Occipital lobe (tissue), 2 donors: ENCODE measurements around the gene MRGPRE. TPM values are rescaled to one million over a fixed set of nuclear protein-coding genes. Genes with fewer than 3 reads are reported as not detected.

Experiments used
- DNase-seq: peaks from one replicate; lab custom pipeline; 2025; lab: John Stamatoyannopoulos, UW
- total RNA-seq: library from RNA; depleted of rRNA; stranded (reverse); fragments of >200 nt; gene quantifications from one replicate; pipeline ENCODE4 v1.2.3, GENCODE V29; 2014

The MRGPRE gene
- total RNA-seq, 1 donor from 2014 or later, result not detected

DNA sequence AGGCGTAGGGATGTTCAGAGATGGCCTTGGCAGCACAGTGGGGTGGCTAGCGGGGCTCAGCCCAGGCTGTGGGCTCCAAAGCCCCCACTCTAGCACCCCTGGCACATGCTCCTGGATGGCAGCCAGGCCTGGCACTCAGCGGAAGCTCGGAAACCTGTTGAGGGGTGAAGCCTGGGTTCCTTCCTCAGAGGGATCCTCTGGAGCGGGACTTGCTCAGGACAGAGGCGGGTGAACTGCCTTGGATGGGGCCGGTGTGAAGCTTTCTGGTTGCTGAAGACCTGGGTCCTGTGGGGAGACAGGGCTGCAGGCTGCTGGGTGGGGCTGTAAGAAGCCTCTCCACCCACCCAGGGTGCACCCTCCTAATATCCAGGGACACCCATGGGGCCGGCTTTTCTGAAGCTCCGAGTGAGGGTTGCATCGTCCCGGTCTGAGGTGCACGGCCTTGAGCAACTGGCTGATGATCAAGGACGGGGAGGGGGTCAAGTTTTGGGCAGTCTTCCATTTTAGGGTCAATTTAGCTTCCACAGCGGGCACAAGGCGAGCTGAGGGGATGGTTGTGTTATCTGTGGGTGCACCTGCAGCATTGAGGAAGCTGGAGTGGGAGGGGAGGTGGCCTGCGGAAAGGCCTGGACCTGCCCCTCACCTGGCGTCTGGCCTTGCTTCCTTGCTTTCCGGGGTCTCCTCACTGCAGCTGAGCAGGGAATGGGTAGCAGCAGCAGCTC lies 5.2 kb downstream of the MRGPRE start:
- DNase-seq, result no peak

- no peak for DNase-seq
These were observed 6.1 kb downstream of the MRGPRE start for GRCh38 chr11:3225826-3226750.

DNA sequence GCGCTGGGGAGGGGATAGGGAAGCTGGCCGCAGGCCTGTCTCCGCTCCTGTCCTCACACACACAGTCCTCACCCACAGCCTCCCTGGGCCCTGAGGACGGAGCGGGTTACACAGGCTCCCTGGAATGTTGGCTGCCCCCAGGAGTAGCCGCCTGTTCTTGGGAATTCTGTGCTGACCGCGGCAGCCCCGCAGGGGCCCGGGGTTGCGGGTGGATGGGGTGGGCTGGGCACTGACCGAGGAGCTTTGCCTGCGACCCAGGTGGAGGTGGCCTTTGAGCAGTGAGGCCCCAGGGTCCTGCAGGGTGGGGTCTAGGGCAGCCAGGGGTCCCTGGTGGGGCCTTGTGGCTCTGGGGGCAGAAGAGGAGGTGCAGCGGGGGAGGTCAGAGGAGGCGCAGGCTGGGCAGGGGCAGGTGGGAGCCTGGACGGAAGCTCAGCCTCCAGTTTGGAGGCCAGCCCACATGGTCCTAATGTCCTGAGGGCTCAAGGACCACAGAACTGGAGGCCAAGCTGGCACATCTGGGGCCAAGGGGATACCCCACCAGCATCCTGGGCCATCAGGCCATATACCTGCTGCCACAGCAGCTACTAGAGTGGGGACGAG lies 7.0 kb downstream of the MRGPRE start:
- DNase-seq, result no peak

GRCh38 chr11:3224401-3225057 lies 7.7 kb downstream of the MRGPRE start:
- DNase-seq, result no peak

GRCh38 chr11:3223932-3224381 lies 8.3 kb downstream of the MRGPRE start:
- DNase-seq, result no peak

DNA sequence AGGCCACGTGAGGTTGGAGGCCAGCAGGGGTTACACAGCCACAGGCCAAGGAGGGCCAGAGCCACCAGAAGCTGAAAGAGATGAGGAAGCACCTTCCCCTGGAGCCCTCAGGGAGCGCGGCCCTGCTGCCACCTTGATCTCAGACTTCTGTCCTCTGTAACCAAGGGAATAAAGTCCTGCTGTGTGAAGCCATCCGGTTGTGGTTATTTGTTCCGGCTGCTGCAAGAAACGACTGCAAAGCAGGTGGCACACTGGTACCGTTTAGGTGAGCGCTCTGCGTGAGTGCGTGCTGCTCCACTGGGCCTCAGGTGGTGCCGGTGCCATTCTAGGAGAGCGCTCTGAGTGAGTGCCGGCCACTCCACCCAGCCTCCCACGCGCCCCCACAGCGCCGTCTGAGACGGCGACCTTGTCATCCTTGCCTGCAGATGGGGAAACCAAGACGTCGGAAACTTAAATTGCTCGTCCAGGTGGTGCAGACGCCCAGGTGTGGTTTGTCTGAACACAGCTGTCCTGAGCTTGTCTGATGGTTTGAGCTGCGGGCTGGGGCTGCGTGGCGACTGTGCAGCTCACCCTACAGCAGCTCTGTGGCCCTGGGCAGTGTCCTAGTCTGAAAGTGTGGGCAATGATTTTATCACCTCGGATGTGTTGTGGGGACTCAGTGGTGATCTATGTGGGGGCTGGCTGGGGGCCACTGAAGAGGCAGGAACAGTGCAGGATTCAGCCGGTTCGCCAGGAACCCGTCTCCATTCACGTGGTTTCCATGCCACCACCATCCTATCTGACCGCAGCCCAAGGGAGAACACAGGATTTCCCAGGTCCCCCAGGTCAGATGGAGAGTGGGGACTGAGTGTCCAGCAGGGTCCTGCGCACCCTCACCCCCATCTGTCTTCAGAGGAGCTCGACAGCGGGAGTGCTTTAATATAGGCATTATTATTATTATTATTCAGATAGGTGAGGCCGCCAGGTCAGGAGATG lies 9.0 kb downstream of the MRGPRE start:
- no peak for DNase-seq

GRCh38 chr11:3222003-3222855 lies 10.0 kb downstream of the MRGPRE start:
- no peak for DNase-seq

GRCh38 chr11:3221408-3222002 lies 10.7 kb downstream of the MRGPRE start:
- no peak for DNase-seq

DNA sequence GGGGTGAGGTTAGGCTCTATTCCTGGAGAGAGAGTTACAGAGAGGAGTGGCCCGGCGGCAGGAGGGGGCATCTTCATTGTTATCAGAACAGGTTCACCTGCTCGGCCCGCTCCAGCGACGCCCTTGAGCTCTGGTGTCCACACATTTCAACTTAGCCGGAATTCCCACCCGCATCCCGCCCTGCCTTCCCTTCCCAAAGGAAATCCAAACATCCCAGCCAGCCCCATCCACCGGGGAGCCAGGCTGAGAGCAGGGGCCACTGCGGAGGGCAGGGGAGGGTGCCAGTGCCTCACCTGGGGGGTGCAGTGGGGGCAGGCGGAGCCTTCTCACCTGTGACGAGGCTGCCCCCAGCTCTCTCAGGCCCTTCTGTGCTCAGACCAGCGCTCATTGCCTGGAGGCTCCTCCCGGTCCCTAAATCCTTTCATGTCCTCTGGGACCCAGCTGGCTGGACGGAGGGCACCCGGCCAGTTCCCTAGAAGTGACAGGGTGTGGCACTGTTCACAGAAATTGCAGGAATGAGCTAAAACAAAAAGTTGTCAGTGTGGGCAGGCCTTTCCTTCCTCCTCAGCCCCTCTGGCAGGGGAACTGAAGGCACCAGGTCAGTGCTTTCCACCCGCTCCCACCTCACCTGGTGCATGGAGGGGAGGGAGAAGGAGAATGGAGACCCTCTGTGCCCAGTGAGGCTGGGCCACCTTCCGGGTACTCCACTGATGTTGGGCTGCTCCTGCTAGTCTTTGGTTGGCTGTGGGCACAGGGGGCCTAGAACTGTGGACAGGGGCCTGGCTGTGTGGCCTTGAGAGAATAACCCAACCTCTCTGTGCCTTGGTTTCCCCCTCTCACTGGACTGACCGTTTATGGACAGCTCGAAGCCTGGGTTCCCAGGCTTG lies 11.5 kb downstream of the MRGPRE start:
- no peak for DNase-seq

DNA sequence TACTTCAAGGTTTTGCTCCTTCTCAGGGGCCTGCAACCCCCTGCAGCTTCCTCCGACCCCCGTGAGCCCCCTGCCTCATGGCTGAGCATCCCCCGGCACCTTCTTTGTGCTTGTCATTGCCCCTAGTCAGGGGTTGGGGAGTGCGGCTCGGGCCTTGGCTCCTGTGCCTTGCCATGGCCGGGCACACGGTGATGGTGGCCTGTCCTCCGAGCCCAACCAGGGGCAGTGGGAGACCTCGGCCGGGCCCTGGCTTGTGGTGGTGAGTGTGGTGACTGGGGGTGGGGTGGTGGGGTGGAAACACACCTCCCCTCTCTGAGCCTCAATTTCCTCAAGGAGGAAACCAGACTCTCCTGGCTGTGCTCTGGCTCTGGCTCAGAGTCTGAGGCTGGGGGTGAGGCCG lies 12.1 kb downstream of the MRGPRE start:
- DNase-seq, result no peak

GRCh38 chr11:3219281-3219892 lies 12.8 kb downstream of the MRGPRE start:
- no peak for DNase-seq

- no peak for DNase-seq
These were observed 13.5 kb downstream of the MRGPRE start, which contains the start of gene MRGPRG for GRCh38 chr11:3218483-3219280. MRGPRG (minus strand) TSS chr11:3218813; CDS start chr11:3218813, 0 bp downstream.

DNA sequence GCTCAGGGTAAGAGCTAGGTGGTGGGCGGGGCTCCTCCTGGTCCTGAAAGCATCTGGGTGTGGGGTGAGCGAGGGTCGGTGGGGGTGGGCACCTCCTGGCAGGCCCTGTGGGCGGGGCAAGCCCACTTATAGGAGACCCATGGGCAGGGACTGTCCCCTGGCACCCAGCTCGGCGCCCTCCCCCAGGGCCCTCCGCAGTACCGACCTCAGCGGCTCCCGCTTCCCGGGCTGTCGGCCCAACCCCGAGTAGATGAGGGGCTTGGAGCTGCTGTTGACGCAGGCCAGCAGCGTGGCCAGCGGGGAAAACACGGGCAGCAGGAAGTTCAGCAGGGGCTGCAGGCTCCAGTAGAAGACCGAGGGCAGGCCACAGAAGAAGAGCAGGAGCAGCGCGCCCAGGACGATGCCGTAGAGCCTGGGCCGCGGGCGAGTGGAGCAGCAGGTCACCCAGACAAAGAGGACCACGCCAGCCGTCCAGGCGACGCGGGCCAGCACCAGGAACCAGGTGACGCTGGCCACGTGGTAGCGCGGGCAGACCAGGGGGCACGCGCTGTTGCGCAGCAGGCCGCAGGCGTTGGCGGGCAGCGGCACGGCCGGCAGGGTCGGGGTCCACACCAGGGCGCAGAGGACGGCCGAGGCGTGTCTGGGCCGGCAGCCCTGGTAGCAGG lies 14.3 kb downstream of the MRGPRE start:
- DNase-seq, result no peak

DNA sequence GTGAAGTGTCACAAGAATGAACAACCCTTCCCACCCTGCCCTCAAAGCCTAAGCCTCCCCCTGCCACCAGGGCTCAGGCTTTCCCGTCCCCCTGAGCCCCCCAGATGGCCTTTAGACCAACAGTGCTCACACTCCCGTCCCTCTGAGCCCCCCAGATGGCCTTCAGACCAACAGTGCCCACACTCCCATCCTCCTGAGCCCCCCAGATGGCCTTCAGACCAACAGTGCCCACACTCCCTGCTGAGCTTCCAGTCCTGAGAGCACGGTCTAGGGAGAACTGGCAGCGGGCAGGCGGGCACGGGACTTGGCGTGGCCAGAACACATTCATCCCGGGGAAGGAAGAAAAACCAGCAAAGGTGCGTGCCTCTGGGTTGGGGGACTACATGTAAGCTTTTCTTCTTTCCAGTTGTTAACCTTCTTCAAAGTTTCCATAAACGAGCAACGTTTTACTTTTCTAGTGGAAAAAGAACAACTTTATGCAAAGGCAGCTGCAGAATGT lies 16.1 kb downstream of the MRGPRE start:
- DNase-seq, result no peak

DNA sequence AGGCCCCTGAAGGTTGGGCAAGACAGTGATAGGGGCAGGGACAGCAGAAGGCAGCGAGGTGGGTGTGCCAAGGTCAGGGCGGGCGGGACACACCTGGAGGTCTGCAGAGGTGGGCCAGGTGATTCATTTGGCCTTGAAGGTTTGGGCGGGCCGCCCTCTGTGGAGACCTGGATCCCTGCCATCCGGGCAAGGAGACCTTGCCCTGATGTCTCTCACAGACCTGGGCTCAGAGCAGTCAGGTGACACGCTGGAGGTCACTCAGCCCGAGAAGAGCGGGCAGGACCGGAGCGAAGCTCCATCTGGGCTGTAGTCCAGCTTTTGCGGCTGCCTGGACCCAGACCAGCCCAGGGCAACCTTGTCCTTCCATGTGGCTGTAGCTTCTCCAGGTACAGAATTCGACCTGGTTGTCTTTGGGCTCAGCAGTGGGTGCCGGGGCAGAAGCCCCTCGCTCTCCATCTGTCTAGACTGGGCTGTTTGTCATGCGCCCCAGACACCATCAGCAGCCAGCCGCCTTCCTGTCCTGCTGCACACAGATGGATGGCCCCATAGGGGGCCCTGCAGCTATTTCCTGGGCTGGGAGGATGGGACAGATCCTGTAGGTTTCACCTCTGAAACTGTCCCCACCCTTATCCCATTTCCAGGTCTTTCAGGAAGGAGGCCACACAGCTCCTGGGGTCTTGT lies 16.7 kb downstream of the MRGPRE start:
- no peak for DNase-seq

DNA sequence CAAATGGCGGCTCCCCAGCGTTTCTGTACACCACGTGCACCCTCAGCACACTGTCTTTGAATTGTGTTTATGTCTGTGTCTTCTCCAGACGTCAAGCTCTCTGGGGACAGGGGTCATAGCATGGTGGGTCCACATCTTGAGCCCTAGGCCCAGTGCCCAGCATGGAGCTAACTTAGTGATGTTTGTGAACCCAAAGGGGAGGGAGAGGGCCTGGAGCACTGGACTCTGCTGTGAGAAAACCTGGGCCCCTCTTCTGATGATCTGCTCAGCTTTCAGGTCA lies 17.9 kb downstream of the MRGPRE start:
- DNase-seq, result no peak
